GM21381 (cell line): Measurements from ENCODE around the gene TTC8.
"Not testable (repeated sequence)": the region's sequence is repeated elsewhere in the genome, so short reads cannot be mapped to it uniquely, and the experiment has no call there.

ENCODE experiments used
- ATAC-seq: cut with Tn5 transposase; IDR thresholded peaks from one replicate; pipeline ENCODE4 v1.9.1; 2021; ENCODE audit warnings: mild to moderate bottlenecking, moderate library complexity; ENCODE audit not compliant: unreplicated experiment

The TTC8 gene

GRCh38 chr14:88823968-88824313 lies 510 bp upstream of the TTC8 start:
- ATAC-seq: peak; percentile 7

- ATAC-seq: no peak
Observed at GRCh38 chr14:88825078-88825458, 617 bp downstream of the TTC8 start.

GRCh38 chr14:88825503-88825902 lies 1.1 kb downstream of the TTC8 start:
- ATAC-seq: no peak

- no peak for ATAC-seq
Observed at GRCh38 chr14:88829188-88829587, 4.7 kb downstream of the TTC8 start.

GRCh38 chr14:88829685-88830302 lies 5.3 kb downstream of the TTC8 start:
- ATAC-seq: no peak

GRCh38 chr14:88831284-88831683 lies 6.8 kb downstream of the TTC8 start:
- ATAC-seq: no peak

GRCh38 chr14:88834883-88835431 lies 10.5 kb downstream of the TTC8 start:
- ATAC-seq: no peak

GRCh38 chr14:88835661-88836060 lies 11.2 kb downstream of the TTC8 start:
- ATAC-seq: no peak

GRCh38 chr14:88837495-88837894 lies 13.0 kb downstream of the TTC8 start:
- ATAC-seq: no peak

- ATAC-seq: no peak
Observed at GRCh38 chr14:88838015-88838414, 13.6 kb downstream of the TTC8 start.

- no peak for ATAC-seq
Observed at GRCh38 chr14:88840926-88841325, 16.5 kb downstream of the TTC8 start.

GRCh38 chr14:88841741-88842140 lies 17.3 kb downstream of the TTC8 start:
- no peak for ATAC-seq

GRCh38 chr14:88842414-88842813 lies 18.0 kb downstream of the TTC8 start:
- ATAC-seq: no peak

- ATAC-seq: no peak
Observed at GRCh38 chr14:88844980-88845491, 20.6 kb downstream of the TTC8 start.

- ATAC-seq: no peak
Observed at GRCh38 chr14:88848571-88848970, 24.1 kb downstream of the TTC8 start.

GRCh38 chr14:88849716-88850115 lies 25.3 kb downstream of the TTC8 start:
- ATAC-seq: no peak

- no peak for ATAC-seq
Observed at GRCh38 chr14:88851587-88851986, 27.1 kb downstream of the TTC8 start.

- no peak for ATAC-seq
Observed at GRCh38 chr14:88852632-88853031, 28.2 kb downstream of the TTC8 start.

- ATAC-seq: no peak
Observed at GRCh38 chr14:88853129-88853528, 28.7 kb downstream of the TTC8 start.

- ATAC-seq: no peak
Observed at GRCh38 chr14:88856786-88857366, 32.4 kb downstream of the TTC8 start.

- ATAC-seq: not testable (repeated sequence)
Observed at GRCh38 chr14:88857861-88858260, 33.4 kb downstream of the TTC8 start.

- ATAC-seq: not testable (repeated sequence)
Observed at GRCh38 chr14:88859118-88859517, 34.7 kb downstream of the TTC8 start.

- ATAC-seq: no peak
Observed at GRCh38 chr14:88863167-88863566, 38.7 kb downstream of the TTC8 start.
